IMR-90 (cell line): ENCODE results near the gene ATP6V0A4. TPM values are rescaled to one million over a fixed set of nuclear protein-coding genes. Genes with fewer than 3 reads are reported as not detected.

Experiments
- ATAC-seq: fragments of 200-7000 bp; cut with Tn5 transposase; 2 replicates; pipeline ENCODE4 v1.9.1; 2020; ENCODE audit warnings: low read depth, mild to moderate bottlenecking, moderate library complexity
- BruUV-seq: library from RNA; stranded (reverse); fragments of 400-500 nt; replicated peaks from 2 replicates; lab custom pipeline; 2021; lab: Mats Ljungman, UMichigan
- CTCF ChIA-PET: fragments of 300-600 bp; formaldehyde crosslinking; extraction: SDS; loops from one replicate; lab custom pipeline; 2021; ENCODE audit warnings: antibody characterized with exemption; lab: Yijun Ruan, JAX
- POLR2A ChIA-PET: fragments of 300-600 bp; sonication (Branson Sonifier 250); formaldehyde crosslinking; loops from one replicate; lab custom pipeline; 2022; ENCODE audit warnings: antibody characterized with exemption; ENCODE audit not compliant: unreplicated experiment; lab: Charles Lee
- DNase-seq: peaks from one replicate; pipeline ENCODE4 v3.0.0; 2013
- H2AFZ ChIP-seq: replicated peaks from 2 replicates; pipeline ENCODE3; 2013; ENCODE audit warnings: low read length, mild to moderate bottlenecking; ENCODE audit not compliant: poor library complexity
- H2AK5ac ChIP-seq: 2 replicates; pipeline ENCODE4 v1.6.1; 2013; ENCODE audit warnings: low read depth, low read length, inconsistent platforms
- H2AK9ac ChIP-seq: replicated peaks from 2 replicates; pipeline ENCODE3; 2013; ENCODE audit warnings: mild to moderate bottlenecking, low read depth, low read length, moderate library complexity; ENCODE audit not compliant: poor library complexity
- H2BK120ac ChIP-seq: 2 replicates; pipeline ENCODE4 v1.6.1; 2013; ENCODE audit warnings: low read depth, low read length, inconsistent platforms
- H2BK15ac ChIP-seq: 3 replicates; pipeline ENCODE4 v1.6.1; 2013; ENCODE audit warnings: low read depth, low read length, inconsistent platforms
- H2BK20ac ChIP-seq: 2 replicates; pipeline ENCODE4 v1.6.1; 2013; ENCODE audit warnings: low read depth, mild to moderate bottlenecking, inconsistent platforms, low read length, moderate library complexity
- H2BK5ac ChIP-seq: 2 replicates; pipeline ENCODE4 v1.6.1; 2013; ENCODE audit warnings: mild to moderate bottlenecking, low read depth, low read length, inconsistent platforms; ENCODE audit not compliant: poor library complexity, severe bottlenecking
- H3K14ac ChIP-seq: replicated peaks from 2 replicates; pipeline ENCODE4 v1.6.1; 2013; ENCODE audit warnings: low read depth, low read length, inconsistent platforms
- H3K18ac ChIP-seq: 2 replicates; pipeline ENCODE4 v1.6.1; 2013; ENCODE audit warnings: low read depth, low read length, control low read depth
- H3K23ac ChIP-seq: 2 replicates; pipeline ENCODE4 v1.6.1; 2013; ENCODE audit warnings: low read depth, low read length, inconsistent platforms
- H3K27ac ChIP-seq: 2 replicates; pipeline ENCODE4 v1.5.1; 2013; ENCODE audit warnings: mild to moderate bottlenecking, control low read depth, low read length; ENCODE audit not compliant: insufficient read depth
- H3K27me3 ChIP-seq: 2 replicates; pipeline ENCODE4 v1.6.1; 2013; ENCODE audit warnings: low read length; ENCODE audit not compliant: control insufficient read depth, insufficient read depth
- H3K36me3 ChIP-seq: 2 replicates; pipeline ENCODE4 v1.6.1; 2013; ENCODE audit warnings: low read length, mixed read lengths; ENCODE audit not compliant: control insufficient read depth, insufficient read depth
- H3K4ac ChIP-seq: 2 replicates; pipeline ENCODE4 v1.6.1; 2013; ENCODE audit warnings: low read depth, low read length, inconsistent platforms
- H3K4me1 ChIP-seq: 2 replicates; pipeline ENCODE4 v1.6.1; 2013; ENCODE audit warnings: low read length, mixed read lengths; ENCODE audit not compliant: control insufficient read depth, insufficient read depth
- H3K4me2 ChIP-seq: 2 replicates; pipeline ENCODE4 v1.6.1; 2013; ENCODE audit warnings: low read depth, mild to moderate bottlenecking, control low read depth, low read length, moderate library complexity
- H3K4me3 ChIP-seq: 2 replicates; pipeline ENCODE4 v1.5.1; 2013; ENCODE audit warnings: low read depth, mild to moderate bottlenecking, control low read depth, low read length, moderate library complexity; ENCODE audit not compliant: insufficient read depth
- H3K56ac ChIP-seq: 2 replicates; pipeline ENCODE4 v1.6.1; 2013; ENCODE audit warnings: low read length, inconsistent platforms; ENCODE audit not compliant: insufficient read depth; ENCODE audit errors: extremely low read depth
- H3K79me1 ChIP-seq, 2 experiments: 2 replicates each; pipeline ENCODE4 v1.6.1; 2013; ENCODE audit warnings: low read length in 2 of 2, inconsistent platforms in 1 of 2, low read depth in 1 of 2
- H3K9ac ChIP-seq: 2 replicates; pipeline ENCODE4 v1.6.1; 2013; ENCODE audit warnings: low read depth, low read length, control low read depth
- H3K9me1 ChIP-seq: 2 replicates; pipeline ENCODE4 v1.6.1; 2013; ENCODE audit warnings: low read length, inconsistent platforms; ENCODE audit not compliant: insufficient read depth
- H3K9me3 ChIP-seq: 2 replicates; pipeline ENCODE4 v1.6.1; 2013; ENCODE audit warnings: low read length; ENCODE audit not compliant: control insufficient read depth, insufficient read depth
- H4K20me1 ChIP-seq: 2 replicates; pipeline ENCODE4 v1.6.1; 2013; ENCODE audit warnings: low read length, inconsistent platforms; ENCODE audit not compliant: insufficient read depth
- H4K5ac ChIP-seq: 2 replicates; pipeline ENCODE4 v1.6.1; 2013; ENCODE audit warnings: mild to moderate bottlenecking, low read depth, low read length, control low read depth
- H4K8ac ChIP-seq, 2 experiments: 2 replicates each; pipeline ENCODE4 v1.6.1; 2013; ENCODE audit warnings: low read depth in 2 of 2, low read length in 2 of 2, control low read depth in 1 of 2, inconsistent platforms in 1 of 2
- H4K91ac ChIP-seq: 2 replicates; pipeline ENCODE4 v1.6.1; 2013; ENCODE audit warnings: low read depth, low read length, inconsistent platforms; ENCODE audit not compliant: insufficient read depth
- BHLHE40 ChIP-seq: fragments of 150-350 bp; IDR thresholded peaks from 2 replicates; pipeline ENCODE4 v1.6.1; 2016; ENCODE audit warnings: mild to moderate bottlenecking, low read depth, low read length
- FOS ChIP-seq: fragments of 150-350 bp; IDR thresholded peaks from 2 replicates; pipeline ENCODE4 v1.6.1; 2016; ENCODE audit warnings: low read depth, low read length
- WGBS, 2 experiments: methylation state at CpG; one replicate each; pipeline versions ENCODE4 v1.1.5 to v1.1.7; 2013; ENCODE audit warnings: missing lambda C conversion rate in 2 of 2; ENCODE audit not compliant: insufficient read length in 1 of 2; ENCODE audit errors: extremely low coverage in 2 of 2; 5-methylcytosine and 5-hydroxymethylcytosine counted together
- dilution Hi-C: fragments of 300-500 bp; cut with HindIII; formaldehyde crosslinking; loops from one replicate; pipeline ENCODE4 v1.14.3; 2018; ENCODE audit warnings: low sequenced_read_pairs; ENCODE audit not compliant: unreplicated experiment
- in situ Hi-C: fragments of 300-500 bp; cut with MboI; formaldehyde crosslinking; loops from 3 replicates; pipeline ENCODE4 v1.14.3; 2019; ENCODE audit warnings: low sequenced_read_pairs, inconsistent platforms, mixed read lengths
- intact Hi-C: fragments of 100-400 bp; cut with micrococcal nuclease; formaldehyde crosslinking; loops from 2 replicates; pipeline ENCODE4 v1.10.0; 2022
- polyA plus RNA-seq, 3 experiments: library from polyadenylated mRNA; depleted of rRNA; stranded (reverse); fragments of >200 nt; gene quantifications; 2 replicates each; pipeline ENCODE4 v1.2.3, GENCODE V29; 2012; ENCODE audit warnings: low replicate concordance in 1 of 3
- total RNA-seq: library from RNA; depleted of rRNA; stranded (reverse); fragments of >200 nt; gene quantifications from 2 replicates; pipeline ENCODE4 v1.2.3, GENCODE V29; 2012

ATP6V0A4 gene
- total and polyA plus RNA-seq, 2 of the 4 experiments (the other 2 are of a cell fraction): 0.05 to 0.18 TPM

GRCh38 chr7:138822867-138823535 is 25.0 kb upstream of the ATP6V0A4 start:
- in situ Hi-C loops (no loop called here), dilution Hi-C loops (no loop called here), intact Hi-C loops (no loop called here)
- Histone ChIP-seq H3K9ac (no peak overlapping the region), H4K5ac (no peak overlapping the region), H3K9me3 (no peaks in the 10 kb centered on the region), H4K8ac (no peak overlapping the region), H4K91ac (no peak overlapping the region), H3K56ac (no peak overlapping the region), H2BK5ac (no peak overlapping the region), H3K79me1 (no peaks in the 10 kb centered on the region), H3K4me2 (no peak overlapping the region), H2BK20ac (no peak overlapping the region), H3K27me3 (no peaks in the 10 kb centered on the region), H3K4ac (no peak overlapping the region), H2BK120ac (no peak overlapping the region), H3K4me1 (no peaks in the 10 kb centered on the region), H3K23ac (no peak overlapping the region), H4K20me1 (no peaks in the 10 kb centered on the region), H3K14ac (no peak overlapping the region), H2AFZ (no peak overlapping the region), H2BK15ac (no peak overlapping the region), H3K9me1 (no peaks in the 10 kb centered on the region), H3K4me3 (no peak overlapping the region), H3K27ac (no peak overlapping the region), H2AK9ac (no peak overlapping the region), H3K18ac (no peak overlapping the region), H2AK5ac (no peak overlapping the region), H3K36me3 (no peaks in the 10 kb centered on the region)
- no CpG with 5 or more reads among the region's 11 CpGs for WGBS, 2 experiments
- no peak for TF ChIP-seq FOS
- TF ChIP-seq BHLHE40: no peak
- ATAC-seq (no peak), DNase-seq (no peak)
- POLR2A ChIA-PET: no interaction called here
- no TSS peak for BruUV-seq
- CTCF ChIA-PET: no interaction called here
